GM18505 (cell line): Measurements from ENCODE around the gene ANKRD33B.
"Not testable (repeated sequence)": the region's sequence is repeated elsewhere in the genome, so short reads cannot be mapped to it uniquely, and the experiment has no call there.

Source experiments
- ATAC-seq: cut with Tn5 transposase; IDR thresholded peaks from one replicate; pipeline ENCODE4 v1.9.1; 2021; ENCODE audit not compliant: unreplicated experiment
- POLR2A ChIP-seq: IDR thresholded peaks from 4 replicates; pipeline ENCODE4 v1.6.1; 2011; ENCODE audit warnings: borderline replicate concordance; ENCODE audit not compliant: insufficient read depth, insufficient read length; ENCODE audit errors: extremely low read depth

ANKRD33B gene

GRCh38 chr5:10635257-10635866 is 71.5 kb downstream of the ANKRD33B start:
- TF ChIP-seq POLR2A, result peak; percentile 25
- peak; percentile 63 for ATAC-seq

GRCh38 chr5:10635867-10636350 is 72.0 kb downstream of the ANKRD33B start:
- no peak for TF ChIP-seq POLR2A
- no peak for ATAC-seq

- peak; percentile 22 for TF ChIP-seq POLR2A
Observed at GRCh38 chr5:10636363-10637142, 72.7 kb downstream of the ANKRD33B start.

GRCh38 chr5:10637944-10638343 is 74.1 kb downstream of the ANKRD33B start:
- TF ChIP-seq POLR2A, result no peak
- ATAC-seq, result no peak

More at GRCh38 chr5:10636363-10637142, 72.7 kb downstream of the ANKRD33B start:
- no peak for ATAC-seq

GRCh38 chr5:10638723-10639122 is 74.9 kb downstream of the ANKRD33B start:
- ATAC-seq, result not testable (repeated sequence)

- ATAC-seq, result no peak
- no peak for TF ChIP-seq POLR2A
Observed at GRCh38 chr5:10639846-10640368, 76.0 kb downstream of the ANKRD33B start.

GRCh38 chr5:10642367-10642766 is 78.5 kb downstream of the ANKRD33B start:
- no peak for TF ChIP-seq POLR2A
- no peak for ATAC-seq

- no peak for ATAC-seq
- TF ChIP-seq POLR2A, result no peak
Observed at GRCh38 chr5:10644192-10644591, 80.3 kb downstream of the ANKRD33B start.

- no peak for ATAC-seq
- no peak for TF ChIP-seq POLR2A
Observed at GRCh38 chr5:10645146-10645545, 81.3 kb downstream of the ANKRD33B start.

- no peak for ATAC-seq
Observed at GRCh38 chr5:10645671-10646070, 81.8 kb downstream of the ANKRD33B start.

GRCh38 chr5:10647640-10648039 is 83.8 kb downstream of the ANKRD33B start:
- no peak for TF ChIP-seq POLR2A
- no peak for ATAC-seq

More at GRCh38 chr5:10645671-10646070, 81.8 kb downstream of the ANKRD33B start:
- no peak for TF ChIP-seq POLR2A

- TF ChIP-seq POLR2A, result no peak
- no peak for ATAC-seq
Observed at GRCh38 chr5:10648806-10649665, 85.2 kb downstream of the ANKRD33B start.
